ENCODE results near the gene TBC1D22A. TPM values are rescaled to one million over a fixed set of nuclear protein-coding genes. Genes with fewer than 3 reads are reported as not detected.

TBC1D22A gene
- total RNA-seq, 2 donors from 2014 or later, result 11.5 to 15.4 TPM

DNA sequence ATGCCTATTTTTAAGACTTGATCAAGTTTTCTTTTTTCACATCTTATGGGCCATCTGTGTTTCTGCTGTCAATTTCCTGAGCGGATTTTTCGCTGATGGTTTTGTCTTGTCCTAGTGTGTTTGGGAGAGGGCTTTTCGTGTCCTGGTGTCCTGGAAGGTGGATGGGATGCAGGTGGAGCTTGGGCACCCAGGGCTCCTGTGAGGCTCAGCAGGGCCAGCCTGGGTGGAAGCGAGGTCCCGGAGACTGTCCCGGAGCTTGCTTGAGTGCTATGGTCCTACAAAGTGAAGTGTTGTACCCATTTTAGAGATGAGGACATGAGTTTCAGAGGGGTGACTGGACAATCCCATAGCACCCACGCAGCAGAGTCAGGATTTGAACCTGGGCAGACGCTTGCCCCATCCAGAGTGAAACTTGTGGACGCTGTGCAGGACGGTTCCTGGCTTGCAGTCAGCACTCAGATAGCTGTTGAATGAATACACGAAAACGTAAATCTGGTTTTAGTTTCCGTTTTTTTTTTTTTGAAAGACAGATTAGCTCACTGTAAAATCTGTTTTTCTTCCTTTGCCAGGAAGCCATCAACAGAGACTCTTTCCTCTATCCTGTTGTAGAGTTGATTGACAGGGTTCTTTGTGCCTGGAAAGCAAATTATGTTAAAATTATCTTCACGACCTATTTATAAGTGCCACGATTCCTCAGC is 64.1 kb downstream of the TBC1D22A start:
- no peak for DNase-seq (ENCODE audit: low spot score)
- Histone ChIP-seq H3K27me3 (no peaks in the 10 kb centered on the region), H3K9me3 (no peaks in the 10 kb centered on the region), H3K4me3 (no peak overlapping the region), H3K4me1 (peaks cover 0 to 28% of the 10 kb centered on the region in 2 donors), H3K27ac (no peak overlapping the region), H3K36me3 (no peaks in the 10 kb centered on the region)
- TF ChIP-seq, protein P1, sequence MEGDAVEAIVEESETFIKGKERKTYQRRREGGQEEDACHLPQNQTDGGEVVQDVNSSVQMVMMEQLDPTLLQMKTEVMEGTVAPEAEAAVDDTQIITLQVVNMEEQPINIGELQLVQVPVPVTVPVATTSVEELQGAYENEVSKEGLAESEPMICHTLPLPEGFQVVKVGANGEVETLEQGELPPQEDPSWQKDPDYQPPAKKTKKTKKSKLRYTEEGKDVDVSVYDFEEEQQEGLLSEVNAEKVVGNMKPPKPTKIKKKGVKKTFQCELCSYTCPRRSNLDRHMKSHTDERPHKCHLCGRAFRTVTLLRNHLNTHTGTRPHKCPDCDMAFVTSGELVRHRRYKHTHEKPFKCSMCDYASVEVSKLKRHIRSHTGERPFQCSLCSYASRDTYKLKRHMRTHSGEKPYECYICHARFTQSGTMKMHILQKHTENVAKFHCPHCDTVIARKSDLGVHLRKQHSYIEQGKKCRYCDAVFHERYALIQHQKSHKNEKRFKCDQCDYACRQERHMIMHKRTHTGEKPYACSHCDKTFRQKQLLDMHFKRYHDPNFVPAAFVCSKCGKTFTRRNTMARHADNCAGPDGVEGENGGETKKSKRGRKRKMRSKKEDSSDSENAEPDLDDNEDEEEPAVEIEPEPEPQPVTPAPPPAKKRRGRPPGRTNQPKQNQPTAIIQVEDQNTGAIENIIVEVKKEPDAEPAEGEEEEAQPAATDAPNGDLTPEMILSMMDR (IDR thresholded peaks at IDR 0.05), result no peak

DNA sequence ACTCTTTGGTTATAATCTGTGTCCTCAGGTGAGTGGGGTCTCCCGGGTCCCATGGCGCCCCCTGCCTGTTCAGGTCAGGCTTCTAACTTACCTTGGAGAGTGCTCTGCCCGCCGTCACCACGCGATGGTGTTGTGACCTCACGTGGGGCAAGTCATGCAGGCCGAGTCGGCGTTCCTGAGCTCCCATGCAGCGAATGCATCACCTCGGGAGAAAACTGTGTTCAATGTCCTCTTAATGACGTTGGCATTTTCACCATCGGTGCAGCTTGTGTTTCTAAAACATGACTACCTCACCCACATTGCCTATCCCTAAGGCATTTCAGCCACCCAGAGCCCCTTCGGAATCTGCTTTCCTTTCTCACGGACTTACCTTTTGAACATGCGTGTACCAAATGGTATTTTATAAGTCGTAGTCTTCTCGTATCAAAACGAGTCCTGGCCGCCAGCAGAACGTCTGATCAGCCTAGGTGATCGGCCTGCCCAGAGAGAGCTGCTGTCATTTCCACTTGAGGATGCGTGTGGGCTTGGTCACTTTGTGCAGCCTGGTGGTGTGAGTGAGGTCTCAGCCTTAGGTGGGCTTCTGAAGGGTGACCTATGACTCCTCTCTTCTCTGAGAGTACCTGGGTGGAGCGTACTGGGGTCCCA is 64.8 kb downstream of the TBC1D22A start:
- TF ChIP-seq, protein P1 (IDR thresholded peaks at IDR 0.05), result no peak
- no peak overlapping the region for H3K27ac ChIP-seq
- DNase-seq (ENCODE audit: low spot score), result no peak
- H3K4me3 ChIP-seq, result no peak overlapping the region
- H3K36me3 ChIP-seq, result no peaks in the 10 kb centered on the region
- H3K27me3 ChIP-seq, result no peaks in the 10 kb centered on the region
- H3K4me1 ChIP-seq, result peaks cover 0 to 28% of the 10 kb centered on the region in 2 donors
- no peaks in the 10 kb centered on the region for H3K9me3 ChIP-seq

DNA sequence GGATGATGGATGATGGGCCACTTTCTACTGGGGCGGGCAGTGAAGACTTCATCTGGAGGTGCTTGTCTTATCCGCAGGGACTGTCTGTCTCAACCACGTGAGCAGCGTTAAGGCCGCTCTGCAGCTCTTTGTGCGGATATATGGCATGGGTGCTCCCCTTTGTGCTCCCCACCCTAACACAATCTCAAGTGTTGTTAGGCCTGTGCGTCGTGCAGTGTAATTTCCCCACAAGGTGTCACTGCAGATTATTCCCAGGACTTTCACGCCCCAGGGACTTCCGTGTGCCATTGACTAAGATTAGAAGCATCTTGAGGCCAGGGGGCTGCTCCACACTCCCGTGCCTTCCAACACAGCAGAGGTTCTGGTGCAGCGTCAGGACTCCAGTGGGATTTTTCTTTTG is 65.3 kb downstream of the TBC1D22A start:
- H3K4me3 ChIP-seq, result no peak overlapping the region
- no peaks in the 10 kb centered on the region for H3K9me3 ChIP-seq
- H3K36me3 ChIP-seq, result no peaks in the 10 kb centered on the region
- no peaks in the 10 kb centered on the region for H3K27me3 ChIP-seq
- no peak for DNase-seq (ENCODE audit: low spot score)
- H3K4me1 ChIP-seq, result peaks cover 0 to 28% of the 10 kb centered on the region in 2 donors
- TF ChIP-seq, protein P1 (IDR thresholded peaks at IDR 0.05), result no peak
- H3K27ac ChIP-seq, result no peak overlapping the region

DNA sequence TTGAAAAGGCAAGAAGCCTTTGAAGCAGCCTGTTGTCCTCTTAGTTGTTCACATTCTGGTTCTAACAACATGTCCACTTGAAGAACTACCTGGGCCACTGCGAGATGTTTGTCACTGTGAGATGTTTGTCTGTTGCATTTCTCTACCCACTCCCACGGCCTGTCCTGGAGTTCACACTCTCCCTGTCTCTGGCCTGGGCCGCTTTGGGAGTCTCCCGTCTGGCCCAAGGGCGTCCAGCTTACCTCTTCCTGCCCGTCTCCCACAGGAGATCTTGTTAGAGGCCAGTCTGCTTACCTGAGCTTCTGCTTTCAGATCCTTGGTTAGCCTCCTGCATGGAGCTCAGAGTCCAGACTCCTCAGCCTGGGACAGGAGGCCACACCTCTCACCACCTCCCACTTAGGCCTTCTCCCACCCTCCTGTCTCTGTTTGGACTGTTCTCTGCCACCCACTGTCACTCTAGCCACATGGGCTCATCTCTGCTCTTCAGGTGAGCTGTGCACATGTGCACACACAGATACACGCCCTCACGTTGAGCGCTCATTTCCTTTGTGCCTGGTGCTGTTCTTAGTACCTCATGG is 66.0 kb downstream of the TBC1D22A start:
- Histone ChIP-seq H3K36me3 (no peaks in the 10 kb centered on the region), H3K4me3 (no peak overlapping the region), H3K27me3 (no peaks in the 10 kb centered on the region), H3K4me1 (peaks cover 0 to 28% of the 10 kb centered on the region in 2 donors), H3K27ac (no peak overlapping the region), H3K9me3 (no peaks in the 10 kb centered on the region)
- no peak for DNase-seq (ENCODE audit: low spot score)
- TF ChIP-seq, protein P1 (IDR thresholded peaks at IDR 0.05), result no peak

DNA sequence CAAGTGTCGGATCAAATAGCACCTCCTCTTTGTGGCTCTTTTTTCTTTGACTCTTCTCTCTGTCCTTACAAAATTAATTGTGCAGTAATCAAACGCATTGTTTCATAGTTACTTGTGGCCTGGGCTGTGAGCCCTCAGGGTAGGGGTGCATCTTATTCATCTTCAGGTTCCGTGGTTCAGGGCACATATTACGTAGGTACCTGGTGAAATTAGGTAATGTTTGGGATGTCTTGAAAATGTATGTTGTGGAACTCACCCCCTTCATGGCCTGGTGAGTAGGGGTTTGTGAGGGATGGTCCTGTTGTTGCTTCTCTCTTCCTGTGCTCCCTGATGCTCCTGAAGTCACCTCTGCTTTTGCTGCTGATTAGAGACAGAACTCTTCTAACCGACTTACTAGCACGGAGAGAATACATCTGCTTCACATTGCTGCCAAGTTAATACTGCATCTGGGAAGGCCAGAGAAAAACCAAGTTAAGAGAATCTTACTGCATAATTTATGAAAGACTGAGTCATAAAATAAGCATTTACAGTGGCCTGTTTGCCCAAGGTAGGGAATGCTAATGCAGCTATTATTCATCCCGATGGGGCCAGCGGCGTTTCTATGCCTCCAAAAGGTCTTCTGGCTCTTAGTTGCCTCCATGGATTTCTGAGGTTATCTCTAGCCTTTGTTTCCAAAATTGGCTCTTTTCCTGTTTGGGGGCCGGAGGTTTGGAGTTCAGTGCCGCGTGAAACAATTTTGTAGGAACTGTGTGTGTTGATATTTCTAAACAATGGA is 66.9 kb downstream of the TBC1D22A start:
- Histone ChIP-seq H3K4me1 (peaks cover 0 to 28% of the 10 kb centered on the region in 2 donors), H3K36me3 (no peaks in the 10 kb centered on the region), H3K27ac (no peak overlapping the region), H3K9me3 (no peaks in the 10 kb centered on the region), H3K4me3 (no peak overlapping the region), H3K27me3 (no peaks in the 10 kb centered on the region)
- TF ChIP-seq, protein P1 (IDR thresholded peaks at IDR 0.05), result no peak
- no peak for DNase-seq (ENCODE audit: low spot score)

All from right atrium auricular region (tissue), 2 donors.